HL-60 (cell line): Measurements from ENCODE around the gene SLC27A6.

Experiments used
- DNase-seq, 2 experiments: peaks; one replicate each; pipeline ENCODE4 v3.0.0-alpha.2; 2010 to 2020; ENCODE audit warnings: low read depth in 1 of 2, low spot score in 1 of 2
- H3K27ac ChIP-seq: fragments of 250-450 bp; sonication (Bioruptor Pico); replicated peaks from 2 replicates; pipeline ENCODE4 v1.5.1; 2020; ENCODE audit warnings: mild to moderate bottlenecking, moderate library complexity
- H3K27me3 ChIP-seq: fragments of 250-450 bp; sonication (Bioruptor Pico); 2 replicates; pipeline ENCODE4 v1.5.1; 2021; ENCODE audit warnings: mild to moderate bottlenecking, moderate library complexity; ENCODE audit not compliant: insufficient read depth, poor library complexity, severe bottlenecking
- H3K4me3 ChIP-seq: replicated peaks from 2 replicates; pipeline ENCODE4 v1.5.1; 2011; ENCODE audit warnings: mild to moderate bottlenecking, control low read depth, low read length; ENCODE audit not compliant: insufficient read depth
- GABPA ChIP-seq: IDR thresholded peaks from 2 replicates; pipeline ENCODE4 v1.6.1; 2012; ENCODE audit warnings: low read depth
- POLR2AphosphoS5 ChIP-seq: IDR thresholded peaks from 2 replicates; pipeline ENCODE4 v1.6.1; 2012; ENCODE audit warnings: low read depth
- SPI1 ChIP-seq: IDR thresholded peaks from 2 replicates; pipeline ENCODE4 v1.6.1; 2012; ENCODE audit warnings: low read depth, mild to moderate bottlenecking, borderline replicate concordance
- TF ChIP-seq, protein P1 (sequence below): IDR thresholded peaks from 2 replicates; pipeline ENCODE4 v1.6.1; 2012; ENCODE audit warnings: low read depth; ENCODE audit not compliant: insufficient replicate concordance
- TF ChIP-seq, protein P2 (sequence below): IDR thresholded peaks from one replicate; pipeline ENCODE4 v1.5.1; 2011; ENCODE audit warnings: low read length, control low read depth, inconsistent platforms; ENCODE audit not compliant: insufficient read depth

Gene SLC27A6

DNA sequence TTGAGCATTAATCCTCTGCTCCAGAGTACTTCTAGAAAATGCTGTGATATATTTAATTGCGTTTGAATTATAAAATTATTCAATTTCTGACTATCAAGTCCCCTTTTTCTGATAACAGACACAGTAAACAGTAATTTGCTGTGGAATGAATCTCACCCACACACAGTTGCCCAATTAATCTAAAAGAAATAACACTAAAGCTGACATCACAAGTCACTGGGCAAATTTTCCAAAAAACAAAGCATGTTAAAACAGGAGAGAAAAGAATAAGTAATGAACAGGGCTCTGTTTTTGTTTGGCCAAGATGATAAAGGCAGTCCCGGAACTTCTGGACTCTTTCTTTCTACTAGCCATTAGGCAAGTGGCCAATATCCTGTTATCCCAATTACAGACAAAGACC, 56.5 kb downstream of the SLC27A6 start:
- DNase-seq: no peak
- TF ChIP-seq SPI1 (no peak), GABPA (no peak), POLR2AphosphoS5 (no peak)
- TF ChIP-seq, protein P1, sequence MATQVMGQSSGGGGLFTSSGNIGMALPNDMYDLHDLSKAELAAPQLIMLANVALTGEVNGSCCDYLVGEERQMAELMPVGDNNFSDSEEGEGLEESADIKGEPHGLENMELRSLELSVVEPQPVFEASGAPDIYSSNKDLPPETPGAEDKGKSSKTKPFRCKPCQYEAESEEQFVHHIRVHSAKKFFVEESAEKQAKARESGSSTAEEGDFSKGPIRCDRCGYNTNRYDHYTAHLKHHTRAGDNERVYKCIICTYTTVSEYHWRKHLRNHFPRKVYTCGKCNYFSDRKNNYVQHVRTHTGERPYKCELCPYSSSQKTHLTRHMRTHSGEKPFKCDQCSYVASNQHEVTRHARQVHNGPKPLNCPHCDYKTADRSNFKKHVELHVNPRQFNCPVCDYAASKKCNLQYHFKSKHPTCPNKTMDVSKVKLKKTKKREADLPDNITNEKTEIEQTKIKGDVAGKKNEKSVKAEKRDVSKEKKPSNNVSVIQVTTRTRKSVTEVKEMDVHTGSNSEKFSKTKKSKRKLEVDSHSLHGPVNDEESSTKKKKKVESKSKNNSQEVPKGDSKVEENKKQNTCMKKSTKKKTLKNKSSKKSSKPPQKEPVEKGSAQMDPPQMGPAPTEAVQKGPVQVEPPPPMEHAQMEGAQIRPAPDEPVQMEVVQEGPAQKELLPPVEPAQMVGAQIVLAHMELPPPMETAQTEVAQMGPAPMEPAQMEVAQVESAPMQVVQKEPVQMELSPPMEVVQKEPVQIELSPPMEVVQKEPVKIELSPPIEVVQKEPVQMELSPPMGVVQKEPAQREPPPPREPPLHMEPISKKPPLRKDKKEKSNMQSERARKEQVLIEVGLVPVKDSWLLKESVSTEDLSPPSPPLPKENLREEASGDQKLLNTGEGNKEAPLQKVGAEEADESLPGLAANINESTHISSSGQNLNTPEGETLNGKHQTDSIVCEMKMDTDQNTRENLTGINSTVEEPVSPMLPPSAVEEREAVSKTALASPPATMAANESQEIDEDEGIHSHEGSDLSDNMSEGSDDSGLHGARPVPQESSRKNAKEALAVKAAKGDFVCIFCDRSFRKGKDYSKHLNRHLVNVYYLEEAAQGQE: no peak
- TF ChIP-seq, protein P2, sequence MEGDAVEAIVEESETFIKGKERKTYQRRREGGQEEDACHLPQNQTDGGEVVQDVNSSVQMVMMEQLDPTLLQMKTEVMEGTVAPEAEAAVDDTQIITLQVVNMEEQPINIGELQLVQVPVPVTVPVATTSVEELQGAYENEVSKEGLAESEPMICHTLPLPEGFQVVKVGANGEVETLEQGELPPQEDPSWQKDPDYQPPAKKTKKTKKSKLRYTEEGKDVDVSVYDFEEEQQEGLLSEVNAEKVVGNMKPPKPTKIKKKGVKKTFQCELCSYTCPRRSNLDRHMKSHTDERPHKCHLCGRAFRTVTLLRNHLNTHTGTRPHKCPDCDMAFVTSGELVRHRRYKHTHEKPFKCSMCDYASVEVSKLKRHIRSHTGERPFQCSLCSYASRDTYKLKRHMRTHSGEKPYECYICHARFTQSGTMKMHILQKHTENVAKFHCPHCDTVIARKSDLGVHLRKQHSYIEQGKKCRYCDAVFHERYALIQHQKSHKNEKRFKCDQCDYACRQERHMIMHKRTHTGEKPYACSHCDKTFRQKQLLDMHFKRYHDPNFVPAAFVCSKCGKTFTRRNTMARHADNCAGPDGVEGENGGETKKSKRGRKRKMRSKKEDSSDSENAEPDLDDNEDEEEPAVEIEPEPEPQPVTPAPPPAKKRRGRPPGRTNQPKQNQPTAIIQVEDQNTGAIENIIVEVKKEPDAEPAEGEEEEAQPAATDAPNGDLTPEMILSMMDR: no peak
- Histone ChIP-seq H3K27me3 (no peaks in the 10 kb centered on the region), H3K27ac (no peak overlapping the region), H3K4me3 (no peak overlapping the region)

DNA sequence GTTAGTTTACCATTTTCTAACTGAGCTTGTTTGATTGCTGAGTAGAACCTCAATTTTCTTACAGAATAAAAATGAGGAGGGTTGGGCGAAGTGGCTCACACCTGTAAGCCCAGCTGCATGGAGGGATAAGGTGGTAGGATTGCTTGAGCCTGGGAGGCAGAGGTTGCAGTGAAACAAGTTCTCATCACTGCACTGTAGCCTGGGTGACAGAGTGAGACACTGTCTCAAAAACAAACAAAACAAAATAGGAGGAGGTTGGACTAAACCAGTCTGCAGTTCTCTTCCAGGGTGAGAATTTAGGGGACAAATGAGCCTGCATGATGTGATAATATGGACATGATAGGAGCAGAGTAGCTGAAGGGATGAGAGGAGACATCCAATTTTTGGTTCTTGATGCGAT, 57.3 kb downstream of the SLC27A6 start:
- no peak for DNase-seq
- H3K27ac ChIP-seq: no peak overlapping the region

DNA sequence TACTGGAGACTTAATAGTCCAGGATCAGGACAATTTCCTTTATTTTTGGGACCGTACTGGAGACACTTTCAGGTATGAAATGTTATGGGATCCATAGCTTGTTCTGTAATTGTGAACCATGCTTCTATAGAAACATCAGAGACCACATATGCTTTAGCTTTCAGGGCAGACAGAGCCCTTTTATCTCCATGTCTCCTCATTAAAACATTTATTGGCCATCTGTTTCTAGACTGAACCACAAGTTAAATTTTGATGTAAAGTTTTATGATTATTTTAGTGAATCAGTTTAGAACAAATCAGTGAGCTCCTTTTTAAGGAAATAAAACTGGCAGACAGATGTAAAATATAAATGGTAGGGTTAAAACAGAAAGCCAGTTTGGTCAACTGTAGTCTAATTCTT, 62.0 kb downstream of the SLC27A6 start:
- TF ChIP-seq POLR2AphosphoS5 (no peak), GABPA (no peak), SPI1 (no peak)
- TF ChIP-seq, protein P1: no peak
- TF ChIP-seq, protein P2: no peak

More for the DNA sequence above, 57.3 kb downstream of the SLC27A6 start:
- TF ChIP-seq SPI1 (no peak), POLR2AphosphoS5 (no peak), GABPA (no peak)
- TF ChIP-seq, protein P1: no peak
- TF ChIP-seq, protein P2: no peak
- no peak overlapping the region for H3K4me3 ChIP-seq
- no peaks in the 10 kb centered on the region for H3K27me3 ChIP-seq

More for the DNA sequence above, 62.0 kb downstream of the SLC27A6 start:
- Histone ChIP-seq H3K27me3 (no peaks in the 10 kb centered on the region), H3K4me3 (no peak overlapping the region), H3K27ac (no peak overlapping the region)
- DNase-seq: no peak
